BLaER1 (cell line): ENCODE data around the gene MED22.

Source experiments
- H3K27ac ChIP-seq: shearing (Covaris generic); formaldehyde crosslinking; 2 replicates; pipeline ENCODE4 v1.8.1; 2022
- H3K27me3 ChIP-seq: shearing (Covaris generic); formaldehyde crosslinking; 2 replicates; pipeline ENCODE4 v1.8.1; 2022
- H3K36me3 ChIP-seq: shearing (Covaris generic); formaldehyde crosslinking; 2 replicates; pipeline ENCODE4 v1.8.1; 2022
- H3K4me1 ChIP-seq: shearing (Covaris generic); formaldehyde crosslinking; 2 replicates; pipeline ENCODE4 v1.8.1; 2022
- H3K4me2 ChIP-seq: shearing (Covaris generic); formaldehyde crosslinking; 2 replicates; pipeline ENCODE4 v1.8.1; 2022
- H3K4me3 ChIP-seq: shearing (Covaris generic); formaldehyde crosslinking; 2 replicates; pipeline ENCODE4 v1.8.1; 2022
- H3K9ac ChIP-seq: shearing (Covaris generic); formaldehyde crosslinking; 2 replicates; pipeline ENCODE4 v1.8.1; 2022
- H3K9me3 ChIP-seq: shearing (Covaris generic); formaldehyde crosslinking; 2 replicates; pipeline ENCODE4 v1.8.1; 2022
- H4K20me1 ChIP-seq: shearing (Covaris generic); formaldehyde crosslinking; 2 replicates; pipeline ENCODE4 v1.8.1; 2022
- Cebpa-rat ChIP-seq: shearing (Covaris generic); IDR thresholded peaks from 2 replicates; pipeline ENCODE4 v1.8.1; 2022

The MED22 gene

GRCh38 chr9:133349965-133350616 is 2.2 kb upstream of the MED22 start:
- H3K36me3 ChIP-seq, result peaks cover 65% of the 10 kb centered on the region
- H3K27ac ChIP-seq, result 0 out of 2 replicates have a peak overlapping the region, but pooled peaks have one; percentile 1
- no peaks in the 10 kb centered on the region for H3K27me3 ChIP-seq
- H3K9ac ChIP-seq, result peak overlapping the region; percentile 100
- peaks cover 66% of the 10 kb centered on the region for H3K4me1 ChIP-seq
- no peak for TF ChIP-seq Cebpa-rat
- H3K4me3 ChIP-seq, result peak overlapping the region; percentile 98
- H3K4me2 ChIP-seq, result peak overlapping the region; percentile 97
- peaks cover 85% of the 10 kb centered on the region for H4K20me1 ChIP-seq
- no peaks in the 10 kb centered on the region for H3K9me3 ChIP-seq

GRCh38 chr9:133348718-133349573 is 1.0 kb upstream of the MED22 start:
- Histone ChIP-seq H3K27me3 (no peaks in the 10 kb centered on the region), H3K36me3 (peaks cover 76% of the 10 kb centered on the region), H3K4me1 (peaks cover 61% of the 10 kb centered on the region), H3K9me3 (no peaks in the 10 kb centered on the region), H3K9ac (peak overlapping the region; percentile 100), H3K4me2 (peak overlapping the region; percentile 97), H3K27ac (peak overlapping the region; percentile 100), H4K20me1 (peaks cover 79% of the 10 kb centered on the region), H3K4me3 (peak overlapping the region; percentile 98)
- no peak for TF ChIP-seq Cebpa-rat

GRCh38 chr9:133347515-133347984 is 381 bp downstream of the MED22 start:
- no peaks in the 10 kb centered on the region for H3K9me3 ChIP-seq
- H3K27me3 ChIP-seq, result no peaks in the 10 kb centered on the region
- H4K20me1 ChIP-seq, result peaks cover 73% of the 10 kb centered on the region
- peaks cover 77% of the 10 kb centered on the region for H3K36me3 ChIP-seq
- peak overlapping the region; percentile 98 for H3K4me3 ChIP-seq
- peak overlapping the region; percentile 100 for H3K9ac ChIP-seq
- no peak for TF ChIP-seq Cebpa-rat
- peaks cover 66% of the 10 kb centered on the region for H3K4me1 ChIP-seq
- H3K4me2 ChIP-seq, result peak overlapping the region; percentile 95
- peak overlapping the region; percentile 100 for H3K27ac ChIP-seq

GRCh38 chr9:133346021-133346785 is 1.7 kb downstream of the MED22 start:
- peak overlapping the region; percentile 100 for H3K27ac ChIP-seq
- peaks cover 77% of the 10 kb centered on the region for H3K36me3 ChIP-seq
- H3K4me1 ChIP-seq, result peaks cover 68% of the 10 kb centered on the region
- no peaks in the 10 kb centered on the region for H3K9me3 ChIP-seq
- H3K9ac ChIP-seq, result peak overlapping the region; percentile 100
- H3K27me3 ChIP-seq, result no peaks in the 10 kb centered on the region
- H3K4me2 ChIP-seq, result peak overlapping the region; percentile 95
- H4K20me1 ChIP-seq, result peaks cover 68% of the 10 kb centered on the region
- peak overlapping the region; percentile 98 for H3K4me3 ChIP-seq
- TF ChIP-seq Cebpa-rat, result no peak

GRCh38 chr9:133345596-133345995 is 2.3 kb downstream of the MED22 start:
- Histone ChIP-seq H3K9ac (peak overlapping the region; percentile 27; the same call in 1 of the 2 replicates), H3K4me2 (no peak overlapping the region)

GRCh38 chr9:133344979-133345378 is 3.0 kb downstream of the MED22 start:
- Histone ChIP-seq H4K20me1 (peaks cover 56% of the 10 kb centered on the region), H3K4me1 (peaks cover 68% of the 10 kb centered on the region), H3K27ac (no peak overlapping the region), H3K9me3 (no peaks in the 10 kb centered on the region), H3K27me3 (no peaks in the 10 kb centered on the region), H3K4me3 (no peak overlapping the region), H3K9ac (peak overlapping the region; percentile 27; the same call in 1 of the 2 replicates), H3K36me3 (peaks cover 77% of the 10 kb centered on the region), H3K4me2 (no peak overlapping the region)
- no peak for TF ChIP-seq Cebpa-rat

More at GRCh38 chr9:133345596-133345995, 2.3 kb downstream of the MED22 start:
- Histone ChIP-seq H3K36me3 (peaks cover 77% of the 10 kb centered on the region), H4K20me1 (peaks cover 62% of the 10 kb centered on the region), H3K27me3 (no peaks in the 10 kb centered on the region), H3K4me3 (no peak overlapping the region), H3K9me3 (no peaks in the 10 kb centered on the region), H3K4me1 (peaks cover 68% of the 10 kb centered on the region), H3K27ac (no peak overlapping the region)
- TF ChIP-seq Cebpa-rat, result no peak

GRCh38 chr9:133344071-133344470 is 3.9 kb downstream of the MED22 start:
- no peak for TF ChIP-seq Cebpa-rat

GRCh38 chr9:133342570-133342969 is 5.4 kb downstream of the MED22 start:
- peak overlapping the region; percentile 61 for H3K9ac ChIP-seq
- H3K27me3 ChIP-seq, result no peaks in the 10 kb centered on the region
- H3K4me1 ChIP-seq, result peaks cover 64% of the 10 kb centered on the region
- peaks cover 38% of the 10 kb centered on the region for H4K20me1 ChIP-seq
- no peaks in the 10 kb centered on the region for H3K9me3 ChIP-seq
- TF ChIP-seq Cebpa-rat, result no peak
- H3K4me3 ChIP-seq, result no peak overlapping the region
- peak overlapping the region; percentile 65 for H3K4me2 ChIP-seq
- H3K36me3 ChIP-seq, result peaks cover 82% of the 10 kb centered on the region
- peak overlapping the region; percentile 83 for H3K27ac ChIP-seq

More at GRCh38 chr9:133344071-133344470, 3.9 kb downstream of the MED22 start:
- no peak overlapping the region for H3K4me2 ChIP-seq
- H3K27ac ChIP-seq, result 0 out of 2 replicates have a peak overlapping the region, but pooled peaks have one; percentile 83
- H3K36me3 ChIP-seq, result peaks cover 77% of the 10 kb centered on the region
- peaks cover 47% of the 10 kb centered on the region for H4K20me1 ChIP-seq
- H3K4me3 ChIP-seq, result no peak overlapping the region
- H3K9ac ChIP-seq, result peak overlapping the region; percentile 61; the same call in 1 of the 2 replicates
- H3K27me3 ChIP-seq, result no peaks in the 10 kb centered on the region
- peaks cover 65% of the 10 kb centered on the region for H3K4me1 ChIP-seq
- H3K9me3 ChIP-seq, result no peaks in the 10 kb centered on the region

GRCh38 chr9:133342069-133342406 is 5.9 kb downstream of the MED22 start:
- Histone ChIP-seq H3K4me2 (peak overlapping the region; percentile 65), H3K36me3 (peaks cover 82% of the 10 kb centered on the region), H3K4me1 (peaks cover 63% of the 10 kb centered on the region), H3K9me3 (no peaks in the 10 kb centered on the region), H3K27me3 (no peaks in the 10 kb centered on the region), H3K9ac (peak overlapping the region; percentile 61), H3K4me3 (no peak overlapping the region), H4K20me1 (peaks cover 36% of the 10 kb centered on the region), H3K27ac (peak overlapping the region; percentile 83)
- no peak for TF ChIP-seq Cebpa-rat
